Measurements from ENCODE around the gene WDR35.

Gene WDR35

DNA sequence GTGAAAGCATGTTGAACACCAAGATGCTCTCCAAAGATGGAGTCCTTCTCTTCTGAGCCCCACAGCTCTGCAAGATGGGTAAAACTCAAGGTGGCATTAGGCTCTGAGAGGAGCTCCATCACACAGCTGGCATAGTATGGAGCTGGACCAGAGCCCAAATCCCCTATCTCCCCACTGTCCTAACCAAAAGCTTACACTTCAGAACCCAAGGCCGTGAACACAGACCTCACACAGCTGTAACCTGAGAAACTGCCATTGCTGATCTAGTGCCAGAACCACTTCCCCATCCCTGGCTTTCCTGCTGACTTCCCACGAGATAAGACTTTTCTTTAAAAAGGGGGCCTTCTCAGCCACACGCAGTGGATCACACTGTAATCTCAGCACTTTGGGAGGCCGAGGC is 113.2 kb downstream of the WDR35 start:
- no peak for DNase-seq (ENCODE audit: low read depth, low spot score)

DNA sequence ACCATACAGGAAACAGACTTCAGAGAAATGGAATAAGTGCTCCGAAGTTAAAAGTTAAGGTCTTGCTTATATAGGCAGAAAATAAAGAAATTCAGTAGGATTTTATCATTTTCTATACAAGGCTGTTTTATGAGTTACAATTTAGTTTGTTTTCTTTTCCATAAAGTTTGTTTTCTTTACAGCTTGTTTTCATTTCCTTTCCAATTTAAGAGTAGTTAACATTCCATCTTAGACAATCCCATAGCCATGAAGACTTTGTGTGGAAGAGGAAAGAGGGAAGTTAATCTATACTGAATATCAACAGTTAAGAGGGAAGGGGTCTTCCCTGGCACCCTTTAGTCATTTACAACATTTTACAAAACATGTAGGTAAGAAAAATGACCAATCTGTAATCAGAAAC is 114.6 kb downstream of the WDR35 start:
- H3K27ac ChIP-seq: no peak overlapping the region
- no peak for DNase-seq (ENCODE audit: low read depth, low spot score)

More for the DNA sequence above, 113.2 kb downstream of the WDR35 start:
- no peak overlapping the region for H3K27ac ChIP-seq

DNA sequence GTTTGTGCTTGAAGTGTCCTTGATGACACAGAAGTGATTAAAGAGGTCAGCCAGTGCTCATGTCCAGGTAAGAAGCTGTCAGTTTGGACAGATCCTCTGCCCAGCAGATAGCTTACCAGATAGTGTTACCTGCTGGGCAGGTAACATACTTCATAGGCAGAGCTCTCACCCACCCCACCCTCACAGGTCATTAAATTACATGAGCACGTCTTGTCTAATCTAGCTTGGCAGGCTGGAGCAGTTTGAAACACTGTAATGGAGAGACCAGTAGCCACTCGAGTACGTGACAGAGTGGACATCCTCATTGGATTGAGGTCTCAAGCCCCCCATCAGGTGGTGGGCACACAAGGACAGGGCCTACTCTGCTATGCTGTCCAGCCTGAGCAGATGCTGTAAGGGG is 115.2 kb downstream of the WDR35 start:
- no peak for DNase-seq (ENCODE audit: low read depth, low spot score)
- H3K27ac ChIP-seq: no peak overlapping the region

DNA sequence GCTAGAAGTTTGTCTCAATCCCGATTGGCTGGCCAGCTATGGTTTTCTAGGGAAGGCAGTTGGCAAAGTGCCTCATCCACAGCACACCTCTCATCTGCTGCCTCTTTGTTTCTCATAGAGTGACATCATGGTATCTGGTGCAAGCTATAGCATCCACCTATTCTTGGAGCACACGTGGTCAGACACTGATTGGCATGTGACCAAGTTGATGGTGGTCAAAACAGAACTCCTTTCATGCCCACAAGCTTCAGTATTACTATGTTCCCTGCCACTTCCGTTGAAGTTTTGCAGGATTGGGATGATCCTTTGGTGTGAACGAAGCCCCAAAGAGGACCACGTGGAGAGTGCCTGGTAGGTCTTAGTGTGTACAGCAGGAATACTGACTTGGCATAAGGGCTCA is 116.9 kb downstream of the WDR35 start:
- H3K27ac ChIP-seq: no peak overlapping the region
- no peak for DNase-seq (ENCODE audit: low read depth, low spot score)

DNA sequence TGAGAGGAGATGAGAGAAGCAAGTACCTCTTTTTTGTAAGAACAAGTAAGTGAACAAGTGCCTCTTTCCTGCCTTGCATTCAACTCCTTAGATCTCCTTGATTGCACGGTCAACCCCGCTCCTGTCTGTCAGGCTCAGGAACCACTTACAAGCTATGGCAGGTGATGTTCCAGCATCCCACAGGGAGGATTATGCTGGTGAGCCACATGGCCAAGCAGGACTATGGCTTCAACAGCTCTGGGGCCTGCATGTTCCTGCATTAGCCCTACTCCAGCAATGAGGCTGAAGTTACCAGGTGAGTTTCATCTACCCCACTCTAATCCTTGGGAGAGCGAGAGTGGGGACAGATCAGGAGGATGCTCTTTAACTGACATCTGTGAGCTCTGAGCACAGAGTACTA is 117.6 kb downstream of the WDR35 start:
- H3K27ac ChIP-seq: no peak overlapping the region
- no peak for DNase-seq (ENCODE audit: low read depth, low spot score)

DNA sequence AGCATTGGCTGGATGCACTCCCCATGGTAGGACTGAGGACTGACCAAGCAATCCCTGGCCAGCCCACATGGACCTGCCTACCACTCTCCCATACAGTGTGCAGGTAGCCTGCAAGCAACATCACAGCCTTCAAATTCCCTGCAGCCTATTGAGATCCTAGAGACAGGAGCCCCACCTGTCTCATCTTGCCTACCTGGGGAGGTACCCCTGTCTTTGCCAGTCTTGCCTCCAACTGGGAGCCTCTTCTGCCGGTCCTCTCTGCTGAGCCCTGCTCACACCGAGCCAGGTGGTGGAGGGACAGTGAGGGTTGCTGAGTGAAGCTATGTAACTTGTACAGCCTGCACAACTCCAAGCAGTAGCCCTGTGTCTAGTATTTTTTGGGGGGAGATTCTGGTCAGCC is 118.1 kb downstream of the WDR35 start:
- no peak for DNase-seq (ENCODE audit: low read depth, low spot score)
- H3K27ac ChIP-seq: no peak overlapping the region

DNA sequence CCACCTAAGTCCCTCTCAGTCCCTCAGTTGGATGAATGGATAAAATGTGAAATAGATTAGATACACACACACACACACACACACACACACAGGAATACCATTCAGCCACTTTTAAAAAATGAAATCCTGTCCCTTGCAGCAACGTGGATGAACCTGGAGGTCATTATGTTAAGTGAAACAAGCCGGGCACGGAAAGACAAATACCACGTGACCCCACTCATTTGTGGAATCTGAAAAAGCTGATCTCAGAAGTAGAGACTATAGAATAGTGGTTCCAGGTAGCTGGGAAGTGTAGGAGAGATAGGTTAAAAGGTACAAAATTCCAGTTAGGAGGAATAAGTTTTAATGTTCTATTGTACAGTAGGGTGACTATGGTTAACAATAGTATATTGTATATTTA is 119.1 kb downstream of the WDR35 start:
- H3K27ac ChIP-seq: no peak overlapping the region

DNA sequence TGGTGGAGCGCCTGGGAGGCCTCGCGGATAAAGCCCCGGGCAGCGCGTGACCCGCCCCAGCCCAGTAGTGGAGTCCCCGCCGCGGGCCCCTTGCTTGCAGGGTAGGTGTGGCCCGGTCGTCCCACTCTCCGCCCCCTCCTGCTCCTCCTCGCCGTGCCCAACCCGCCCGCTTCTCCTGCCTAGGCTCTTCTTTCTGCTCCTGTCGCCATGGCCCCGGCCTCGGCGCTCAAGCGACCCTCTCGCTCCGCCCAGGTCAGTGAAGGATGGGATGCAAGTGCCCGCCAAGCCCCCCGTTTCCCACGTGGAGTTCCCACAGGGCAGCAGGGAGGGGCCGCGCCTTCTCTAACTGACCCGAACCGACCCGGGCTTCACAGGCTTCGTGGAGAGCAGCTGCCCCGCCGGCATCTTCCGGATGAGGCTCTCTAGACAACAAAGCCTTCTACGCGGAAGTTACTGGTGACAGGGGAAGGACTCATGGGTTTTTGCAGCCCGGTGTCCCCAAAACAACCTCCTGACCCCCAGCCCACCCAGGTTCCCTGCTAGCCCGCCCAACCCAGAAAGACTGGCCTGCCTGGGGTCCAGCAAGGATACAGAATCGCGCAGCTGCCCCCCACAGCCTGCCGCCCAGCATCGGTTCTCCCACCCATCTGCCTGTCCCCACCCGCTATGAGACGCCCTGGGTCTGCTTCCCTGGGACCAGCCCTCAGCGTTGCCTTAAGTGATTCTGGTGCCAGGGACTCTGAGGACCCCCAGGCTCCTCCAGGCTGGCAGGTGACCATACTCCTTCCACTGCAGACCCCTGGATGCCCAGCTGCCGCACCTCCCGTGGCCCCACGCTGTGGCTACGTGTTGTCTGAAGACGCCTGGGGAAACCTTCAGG is 121.0 kb downstream of the WDR35 start:
- no peak overlapping the region for H3K27ac ChIP-seq

More for the DNA sequence above, 119.1 kb downstream of the WDR35 start:
- DNase-seq (ENCODE audit: low read depth, low spot score): no peak

DNA sequence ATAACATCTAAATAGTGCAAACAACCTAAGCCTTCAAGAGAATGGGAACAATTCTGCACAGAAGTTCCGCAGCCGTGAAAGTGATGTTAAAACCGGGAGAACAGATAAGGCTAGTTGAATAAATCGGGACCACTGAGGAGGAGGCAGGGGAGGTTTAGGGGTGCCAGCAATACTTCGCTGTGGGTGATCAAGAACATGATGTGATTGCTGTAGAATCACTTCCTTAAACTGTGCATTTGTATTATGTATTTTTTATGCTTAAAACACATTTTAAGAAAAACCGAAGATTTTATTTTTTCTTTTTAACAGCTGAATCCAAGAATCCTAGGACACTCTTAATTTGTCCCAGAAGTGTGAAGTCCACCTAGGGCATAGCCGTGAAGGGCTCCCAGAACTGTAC is 121.7 kb downstream of the WDR35 start:
- H3K27ac ChIP-seq: no peak overlapping the region

More for the DNA sequence above, 121.0 kb downstream of the WDR35 start:
- DNase-seq (ENCODE audit: low read depth, low spot score): no peak

DNA sequence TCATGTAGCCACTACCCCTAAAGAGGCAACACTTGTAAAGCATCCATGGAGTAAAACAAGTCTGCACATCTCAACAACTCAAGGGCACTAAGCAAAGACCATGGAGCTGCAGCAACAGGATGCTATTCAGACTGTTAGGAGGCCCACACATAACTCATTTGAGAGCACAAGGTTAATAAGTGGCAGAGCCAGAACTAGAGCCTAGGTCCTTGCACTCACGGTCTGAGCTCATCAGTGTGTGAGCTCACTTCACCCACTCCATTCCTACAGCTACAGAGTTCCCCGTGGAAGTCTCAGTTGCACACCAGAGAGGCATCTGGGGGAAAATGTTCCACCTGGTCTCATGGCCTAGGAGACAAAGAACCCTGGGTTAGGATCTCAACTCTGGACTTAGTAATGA is 123.1 kb downstream of the WDR35 start:
- no peak for DNase-seq (ENCODE audit: low read depth, low spot score)
- no peak overlapping the region for H3K27ac ChIP-seq

More for the DNA sequence above, 121.7 kb downstream of the WDR35 start:
- DNase-seq (ENCODE audit: low read depth, low spot score): no peak

DNA sequence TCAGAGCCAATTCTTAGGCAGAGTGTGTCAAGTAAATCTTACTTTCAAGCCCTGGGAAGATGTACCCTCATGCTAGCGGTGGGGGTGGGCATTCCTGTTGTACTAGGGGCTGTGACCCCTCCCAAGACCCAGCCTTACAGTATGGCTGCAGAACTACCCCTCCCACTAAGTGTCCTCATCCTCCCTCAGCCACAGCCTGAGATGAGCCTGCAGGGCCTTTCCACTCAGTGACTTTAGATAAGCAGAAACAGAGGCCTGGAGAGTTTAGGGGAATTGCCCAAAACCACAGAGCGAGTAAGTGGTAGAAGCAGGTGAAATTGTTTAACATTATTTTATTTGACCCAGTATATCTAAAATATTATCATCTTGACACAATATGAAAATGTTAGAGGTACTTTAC is 124.8 kb downstream of the WDR35 start:
- H3K27ac ChIP-seq: no peak overlapping the region
- no peak for DNase-seq (ENCODE audit: low read depth, low spot score)

DNA sequence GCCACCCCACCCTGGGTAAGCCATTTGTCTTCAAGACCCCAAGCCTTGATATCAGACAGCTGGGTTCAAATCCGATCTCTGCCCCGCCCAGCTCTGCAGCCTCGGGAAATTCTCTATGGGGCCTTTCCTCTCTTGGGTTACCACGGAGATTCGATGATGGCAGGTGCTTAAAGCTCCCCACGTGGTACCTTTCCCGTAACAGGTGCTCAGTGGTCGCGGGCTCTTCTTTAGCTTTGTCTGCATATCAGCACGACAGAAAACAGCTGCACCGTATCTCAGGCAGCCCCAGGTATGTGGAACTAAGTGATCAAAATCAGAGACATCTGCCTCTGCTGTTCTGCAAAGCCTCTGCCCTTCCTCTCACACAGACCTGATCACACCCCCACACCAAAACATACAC is 125.5 kb downstream of the WDR35 start:
- no peak for DNase-seq (ENCODE audit: low read depth, low spot score)

DNA sequence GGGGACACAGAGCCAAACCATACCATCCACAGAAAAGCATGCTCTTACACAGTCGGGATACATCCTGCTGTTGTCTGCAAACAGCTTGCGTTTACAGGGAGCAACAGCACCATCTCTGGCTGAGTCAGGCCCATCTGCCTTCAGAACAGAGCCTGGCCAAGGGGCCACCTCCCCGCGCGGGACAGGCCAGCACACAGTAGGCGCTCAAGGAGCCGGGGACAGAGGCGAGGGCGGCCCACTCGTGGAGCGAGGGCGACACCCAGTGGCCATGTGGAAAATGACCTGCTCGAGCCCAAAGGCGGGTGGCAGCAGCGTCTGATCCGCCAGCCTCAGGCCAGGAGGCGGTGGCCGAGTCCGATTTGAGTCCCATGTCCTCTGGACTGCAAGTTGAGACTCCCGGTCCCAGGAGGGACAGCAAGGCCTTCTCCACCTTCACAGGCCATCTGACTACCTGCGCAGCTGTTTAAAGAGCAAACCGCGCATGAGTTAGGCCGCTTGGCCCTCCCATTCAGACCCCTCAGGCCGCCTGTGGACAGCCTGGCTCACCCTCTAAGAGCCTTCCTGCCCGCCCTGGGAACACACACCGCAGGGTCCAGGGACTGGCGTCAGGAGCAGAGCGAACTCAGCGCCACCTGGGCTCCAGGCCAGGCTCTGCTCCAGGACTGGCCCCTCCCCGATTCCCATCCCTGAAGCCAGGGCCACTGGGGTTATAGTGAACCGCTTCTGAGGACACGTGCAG is 126.4 kb downstream of the WDR35 start:
- DNase-seq (ENCODE audit: low read depth, low spot score): no peak
- no peak overlapping the region for H3K27ac ChIP-seq

More for the DNA sequence above, 125.5 kb downstream of the WDR35 start:
- H3K27ac ChIP-seq: no peak overlapping the region

DNA sequence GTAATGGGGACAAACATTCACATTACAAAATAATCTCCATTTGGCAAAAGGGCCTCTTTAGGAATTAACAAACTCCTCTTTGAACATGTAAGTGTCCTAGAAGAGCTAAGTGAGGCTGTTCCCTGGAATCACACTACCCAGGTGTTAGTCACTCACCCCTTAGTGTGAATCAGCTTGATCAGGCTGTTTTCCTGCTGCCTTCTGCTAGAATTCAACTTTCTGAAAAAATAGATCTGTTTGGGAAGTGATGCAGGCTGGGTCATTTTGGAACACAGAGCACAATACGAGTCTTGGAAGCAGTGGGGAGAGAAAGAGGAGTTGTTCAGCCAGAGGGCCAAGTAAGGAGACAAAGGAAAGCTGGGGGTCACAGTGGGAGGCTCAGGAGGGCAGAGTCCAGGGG is 128.1 kb downstream of the WDR35 start:
- H3K27ac ChIP-seq: no peak overlapping the region
- no peak for DNase-seq (ENCODE audit: low read depth, low spot score)
